Measurements from ENCODE around the gene PAX3.

PAX3 gene

GRCh38 chr2:222264791-222265320 lies 33.9 kb downstream of the PAX3 start:
- DNase-seq = no peak

GRCh38 chr2:222261504-222261903 lies 37.3 kb downstream of the PAX3 start:
- DNase-seq = no peak

- no peak for DNase-seq
Measured at GRCh38 chr2:222257645-222258044, 41.2 kb downstream of the PAX3 start.

GRCh38 chr2:222256250-222256649 lies 42.5 kb downstream of the PAX3 start:
- DNase-seq = no peak

- no peak for DNase-seq
Measured at GRCh38 chr2:222255090-222255489, 43.7 kb downstream of the PAX3 start.

GRCh38 chr2:222250313-222250712 lies 48.5 kb downstream of the PAX3 start:
- DNase-seq = no peak

GRCh38 chr2:222249444-222249843 lies 49.4 kb downstream of the PAX3 start:
- no peak for DNase-seq

GRCh38 chr2:222248818-222249217 lies 50.0 kb downstream of the PAX3 start:
- no peak for DNase-seq

GRCh38 chr2:222248256-222248655 lies 50.5 kb downstream of the PAX3 start:
- no peak for DNase-seq

GRCh38 chr2:222242532-222242931 lies 56.3 kb downstream of the PAX3 start:
- DNase-seq = no peak

- no peak for DNase-seq
Measured at GRCh38 chr2:222241128-222241870, 57.5 kb downstream of the PAX3 start.

GRCh38 chr2:222240676-222241049 lies 58.1 kb downstream of the PAX3 start:
- no peak for DNase-seq

- no peak for DNase-seq
Measured at GRCh38 chr2:222239945-222240675, 58.7 kb downstream of the PAX3 start.

- no peak for DNase-seq
Measured at GRCh38 chr2:222239091-222239490, 59.7 kb downstream of the PAX3 start.

GRCh38 chr2:222238072-222238471 lies 60.7 kb downstream of the PAX3 start:
- no peak for DNase-seq

- no peak for DNase-seq
Measured at GRCh38 chr2:222232839-222233238, 66.0 kb downstream of the PAX3 start.

- DNase-seq = no peak
Measured at GRCh38 chr2:222232372-222232771, 66.4 kb downstream of the PAX3 start.

GRCh38 chr2:222228054-222228453 lies 70.7 kb downstream of the PAX3 start:
- no peak for DNase-seq

- no peak for DNase-seq
Measured at GRCh38 chr2:222218786-222219185, 80.0 kb downstream of the PAX3 start.

GRCh38 chr2:222217712-222218111 lies 81.1 kb downstream of the PAX3 start:
- no peak for DNase-seq

GRCh38 chr2:222214885-222215284 lies 83.9 kb downstream of the PAX3 start:
- DNase-seq = no peak

GRCh38 chr2:222213049-222213448 lies 85.7 kb downstream of the PAX3 start:
- DNase-seq = no peak

GRCh38 chr2:222212571-222212970 lies 86.2 kb downstream of the PAX3 start:
- DNase-seq = no peak

GRCh38 chr2:222208010-222208690 lies 90.6 kb downstream of the PAX3 start:
- DNase-seq = peak; percentile 69
